HepG2 (cell line): Measurements from ENCODE around the gene SOWAHA. TPM values are rescaled to one million over a fixed set of nuclear protein-coding genes. Genes with fewer than 3 reads are reported as not detected.

Experiments
- ARID2 ChIP-seq: sonication (generic); formaldehyde crosslinking; IDR thresholded peaks from 2 replicates; pipeline ENCODE4 v1.8.1; 2022; ENCODE audit warnings: mild to moderate bottlenecking, missing genetic modification reagents, borderline replicate concordance
- HOXA7 ChIP-seq: sonication (generic); formaldehyde crosslinking; IDR thresholded peaks from 2 replicates; pipeline ENCODE4 v1.8.1; 2022; ENCODE audit warnings: mild to moderate bottlenecking, missing genetic modification reagents, moderate library complexity
- JUND ChIP-seq: sonication (generic); formaldehyde crosslinking; IDR thresholded peaks from 2 replicates; pipeline ENCODE4 v1.8.0; 2022; ENCODE audit warnings: mild to moderate bottlenecking, missing genetic modification reagents
- MYC ChIP-seq: sonication (generic); formaldehyde crosslinking; IDR thresholded peaks from 2 replicates; pipeline ENCODE4 v1.9.0; 2021; ENCODE audit warnings: missing genetic modification reagents, borderline replicate concordance
- NFE2L1 ChIP-seq: sonication (generic); formaldehyde crosslinking; IDR thresholded peaks from 2 replicates; pipeline ENCODE4 v1.4.0; 2020; ENCODE audit warnings: missing genetic modification reagents, mild to moderate bottlenecking, borderline replicate concordance
- RBAK ChIP-seq: sonication (generic); formaldehyde crosslinking; IDR thresholded peaks from 2 replicates; pipeline ENCODE4 v1.5.1; 2020; ENCODE audit warnings: mild to moderate bottlenecking, missing genetic modification reagents
- RFXANK ChIP-seq: IDR thresholded peaks from 2 replicates; pipeline ENCODE4 v1.6.1; 2016
- SATB2 ChIP-seq: sonication (generic); formaldehyde crosslinking; IDR thresholded peaks from 2 replicates; pipeline ENCODE4 v1.5.0; 2020; ENCODE audit warnings: missing genetic modification reagents
- ZBTB49 ChIP-seq: sonication (generic); formaldehyde crosslinking; IDR thresholded peaks from 2 replicates; pipeline ENCODE4 v1.4.0; 2020; ENCODE audit warnings: missing genetic modification reagents, borderline replicate concordance
- ZNF20 ChIP-seq: sonication (generic); formaldehyde crosslinking; IDR thresholded peaks from 2 replicates; pipeline ENCODE4 v1.4.0; 2020; ENCODE audit warnings: mild to moderate bottlenecking, moderate library complexity, missing genetic modification reagents
- ZNF383 ChIP-seq: sonication (generic); formaldehyde crosslinking; IDR thresholded peaks from 2 replicates; pipeline ENCODE4 v1.4.0; 2020; ENCODE audit warnings: missing genetic modification reagents, mild to moderate bottlenecking, borderline replicate concordance
- ZNF557 ChIP-seq: sonication (generic); formaldehyde crosslinking; IDR thresholded peaks from 2 replicates; pipeline ENCODE4 v1.4.0; 2020; ENCODE audit warnings: missing genetic modification reagents
- ZNF883 ChIP-seq: sonication (generic); formaldehyde crosslinking; IDR thresholded peaks from 2 replicates; pipeline ENCODE4 v1.5.1; 2020; ENCODE audit warnings: mild to moderate bottlenecking, missing genetic modification reagents; ENCODE audit errors: not compliant biosample characterization
- polyA plus RNA-seq, 8 experiments: library from polyadenylated mRNA; depleted of rRNA in 3 of 8; stranded (reverse) in 7 of 8; unstranded in 1 of 8; fragments of >200 nt; fragmentation: Illumina TruSeq in 4 of 8; extraction: Trizol in 4 of 8; gene quantifications; 2 replicates each; pipeline versions ENCODE4 v1.2.1 to v1.2.3, GENCODE V29; 2011 to 2016; ENCODE audit warnings: low read depth in 4 of 8, missing spikeins in 1 of 8, mixed read lengths in 1 of 8; ENCODE audit not compliant: insufficient read depth in 1 of 8
- total RNA-seq, 5 experiments: library from RNA; depleted of rRNA; stranded (reverse); fragments of >200 nt; fragmentation: Illumina TruSeq; extraction: Trizol; gene quantifications; 2 replicates each; pipeline ENCODE4 v1.2.3, GENCODE V29; 2016; ENCODE audit warnings: low read depth in 1 of 5
- TF ChIP-seq, protein P1 (sequence below): sonication (generic); formaldehyde crosslinking; IDR thresholded peaks from 2 replicates; pipeline ENCODE4 v1.5.0; 2020; ENCODE audit warnings: mild to moderate bottlenecking, missing genetic modification reagents, borderline replicate concordance
- TF ChIP-seq, protein P2 (sequence below): sonication (generic); formaldehyde crosslinking; IDR thresholded peaks from 2 replicates; pipeline ENCODE4 v1.4.0; 2020; ENCODE audit warnings: missing genetic modification reagents, borderline replicate concordance
- TF ChIP-seq, protein P3 (sequence below): sonication (generic); formaldehyde crosslinking; IDR thresholded peaks from 2 replicates; pipeline ENCODE4 v1.4.0; 2020; ENCODE audit warnings: missing genetic modification reagents; ENCODE audit errors: not compliant biosample characterization
- TF ChIP-seq, protein P4 (sequence below): sonication (generic); formaldehyde crosslinking; IDR thresholded peaks from 2 replicates; pipeline ENCODE4 v1.8.0; 2022; ENCODE audit warnings: mild to moderate bottlenecking, missing genetic modification reagents, moderate library complexity
- TF ChIP-seq, protein P5 (sequence below): sonication (generic); formaldehyde crosslinking; IDR thresholded peaks from 2 replicates; pipeline ENCODE4 v1.8.1; 2022; ENCODE audit warnings: mild to moderate bottlenecking, missing genetic modification reagents

Gene SOWAHA
- total and polyA plus RNA-seq, 2 of the 13 experiments (the other 11 are each of a cell fraction or from before 2014, with no cell fraction given) = 0.95 to 1.9 TPM

DNA sequence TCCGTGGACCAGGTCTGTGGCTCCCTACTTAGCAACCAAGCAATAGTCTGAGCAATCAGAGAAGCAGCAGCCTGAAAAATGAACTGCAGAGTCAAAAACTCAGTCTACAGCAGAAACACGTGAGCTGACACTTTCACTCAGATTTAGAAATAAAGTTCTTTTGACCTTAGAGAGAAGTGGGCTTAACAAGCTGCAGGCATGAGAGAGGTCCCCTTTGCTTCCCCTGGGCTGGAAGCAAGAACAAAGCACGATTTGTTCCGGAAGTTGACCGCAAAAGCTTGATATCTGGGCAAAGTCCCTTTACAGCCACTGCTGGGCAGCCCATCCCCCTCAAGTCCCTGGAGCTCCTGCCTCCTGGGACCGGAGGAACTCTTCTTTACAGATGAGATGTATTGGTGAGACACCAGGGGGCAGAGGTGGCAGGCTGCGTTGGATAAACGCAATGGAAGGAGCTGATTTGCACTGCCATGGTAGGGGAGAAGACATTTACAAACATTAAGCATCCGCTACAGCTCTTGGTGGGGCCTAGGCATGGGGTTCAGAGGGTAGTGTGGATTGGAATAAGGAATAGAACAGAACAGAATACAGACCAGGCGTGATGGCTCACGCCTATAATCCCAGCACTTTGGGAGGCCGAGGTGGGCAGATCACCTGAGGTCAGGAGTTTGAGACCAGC lies 5.8 kb upstream of the SOWAHA start (continued):
- TF ChIP-seq, protein P1, sequence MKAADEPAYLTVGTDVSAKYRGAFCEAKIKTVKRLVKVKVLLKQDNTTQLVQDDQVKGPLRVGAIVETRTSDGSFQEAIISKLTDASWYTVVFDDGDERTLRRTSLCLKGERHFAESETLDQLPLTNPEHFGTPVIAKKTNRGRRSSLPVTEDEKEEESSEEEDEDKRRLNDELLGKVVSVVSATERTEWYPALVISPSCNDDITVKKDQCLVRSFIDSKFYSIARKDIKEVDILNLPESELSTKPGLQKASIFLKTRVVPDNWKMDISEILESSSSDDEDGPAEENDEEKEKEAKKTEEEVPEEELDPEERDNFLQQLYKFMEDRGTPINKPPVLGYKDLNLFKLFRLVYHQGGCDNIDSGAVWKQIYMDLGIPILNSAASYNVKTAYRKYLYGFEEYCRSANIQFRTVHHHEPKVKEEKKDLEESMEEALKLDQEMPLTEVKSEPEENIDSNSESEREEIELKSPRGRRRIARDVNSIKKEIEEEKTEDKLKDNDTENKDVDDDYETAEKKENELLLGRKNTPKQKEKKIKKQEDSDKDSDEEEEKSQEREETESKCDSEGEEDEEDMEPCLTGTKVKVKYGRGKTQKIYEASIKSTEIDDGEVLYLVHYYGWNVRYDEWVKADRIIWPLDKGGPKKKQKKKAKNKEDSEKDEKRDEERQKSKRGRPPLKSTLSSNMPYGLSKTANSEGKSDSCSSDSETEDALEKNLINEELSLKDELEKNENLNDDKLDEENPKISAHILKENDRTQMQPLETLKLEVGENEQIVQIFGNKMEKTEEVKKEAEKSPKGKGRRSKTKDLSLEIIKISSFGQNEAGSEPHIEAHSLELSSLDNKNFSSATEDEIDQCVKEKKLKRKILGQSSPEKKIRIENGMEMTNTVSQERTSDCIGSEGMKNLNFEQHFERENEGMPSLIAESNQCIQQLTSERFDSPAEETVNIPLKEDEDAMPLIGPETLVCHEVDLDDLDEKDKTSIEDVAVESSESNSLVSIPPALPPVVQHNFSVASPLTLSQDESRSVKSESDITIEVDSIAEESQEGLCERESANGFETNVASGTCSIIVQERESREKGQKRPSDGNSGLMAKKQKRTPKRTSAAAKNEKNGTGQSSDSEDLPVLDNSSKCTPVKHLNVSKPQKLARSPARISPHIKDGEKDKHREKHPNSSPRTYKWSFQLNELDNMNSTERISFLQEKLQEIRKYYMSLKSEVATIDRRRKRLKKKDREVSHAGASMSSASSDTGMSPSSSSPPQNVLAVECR = peak; percentile 68; the same call in 1 of the 2 replicates
- TF ChIP-seq MYC (CRISPR knock-in tag) (peak; percentile 71; the same call in 1 of the 2 replicates), ZNF557 (no peak), ZNF883 (CRISPR knock-in tag) (no peak), NFE2L1 (CRISPR knock-in tag) (no peak), ARID2 (CRISPR knock-in tag) (peak; percentile 84; the same call in 1 of the 2 replicates), ZNF20 (CRISPR knock-in tag) (no peak), ZBTB49 (CRISPR knock-in tag) (no peak), HOXA7 (CRISPR knock-in tag) (no peak), JUND (CRISPR knock-in tag) (no peak), SATB2 (CRISPR knock-in tag) (no peak), ZNF383 (CRISPR knock-in tag) (no peak), RFXANK (CRISPR knock-in tag) (peak; percentile 64; the same call in 1 of the 2 replicates), RBAK (0 out of 2 replicates have a peak, but pooled peaks have one; percentile 39)
- TF ChIP-seq, protein P2, sequence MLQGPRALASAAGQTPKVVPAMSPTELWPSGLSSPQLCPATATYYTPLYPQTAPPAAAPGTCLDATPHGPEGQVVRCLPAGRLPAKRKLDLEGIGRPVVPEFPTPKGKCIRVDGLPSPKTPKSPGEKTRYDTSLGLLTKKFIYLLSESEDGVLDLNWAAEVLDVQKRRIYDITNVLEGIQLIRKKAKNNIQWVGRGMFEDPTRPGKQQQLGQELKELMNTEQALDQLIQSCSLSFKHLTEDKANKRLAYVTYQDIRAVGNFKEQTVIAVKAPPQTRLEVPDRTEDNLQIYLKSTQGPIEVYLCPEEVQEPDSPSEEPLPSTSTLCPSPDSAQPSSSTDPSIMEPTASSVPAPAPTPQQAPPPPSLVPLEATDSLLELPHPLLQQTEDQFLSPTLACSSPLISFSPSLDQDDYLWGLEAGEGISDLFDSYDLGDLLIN = no peak
- TF ChIP-seq, protein P3, sequence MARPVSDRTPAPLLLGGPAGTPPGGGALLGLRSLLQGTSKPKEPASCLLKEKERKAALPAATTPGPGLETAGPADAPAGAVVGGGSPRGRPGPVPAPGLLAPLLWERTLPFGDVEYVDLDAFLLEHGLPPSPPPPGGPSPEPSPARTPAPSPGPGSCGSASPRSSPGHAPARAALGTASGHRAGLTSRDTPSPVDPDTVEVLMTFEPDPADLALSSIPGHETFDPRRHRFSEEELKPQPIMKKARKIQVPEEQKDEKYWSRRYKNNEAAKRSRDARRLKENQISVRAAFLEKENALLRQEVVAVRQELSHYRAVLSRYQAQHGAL (CRISPR knock-in tag) = no peak
- TF ChIP-seq, protein P4, sequence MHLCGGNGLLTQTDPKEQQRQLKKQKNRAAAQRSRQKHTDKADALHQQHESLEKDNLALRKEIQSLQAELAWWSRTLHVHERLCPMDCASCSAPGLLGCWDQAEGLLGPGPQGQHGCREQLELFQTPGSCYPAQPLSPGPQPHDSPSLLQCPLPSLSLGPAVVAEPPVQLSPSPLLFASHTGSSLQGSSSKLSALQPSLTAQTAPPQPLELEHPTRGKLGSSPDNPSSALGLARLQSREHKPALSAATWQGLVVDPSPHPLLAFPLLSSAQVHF (CRISPR knock-in tag) = no peak
- TF ChIP-seq, protein P5, sequence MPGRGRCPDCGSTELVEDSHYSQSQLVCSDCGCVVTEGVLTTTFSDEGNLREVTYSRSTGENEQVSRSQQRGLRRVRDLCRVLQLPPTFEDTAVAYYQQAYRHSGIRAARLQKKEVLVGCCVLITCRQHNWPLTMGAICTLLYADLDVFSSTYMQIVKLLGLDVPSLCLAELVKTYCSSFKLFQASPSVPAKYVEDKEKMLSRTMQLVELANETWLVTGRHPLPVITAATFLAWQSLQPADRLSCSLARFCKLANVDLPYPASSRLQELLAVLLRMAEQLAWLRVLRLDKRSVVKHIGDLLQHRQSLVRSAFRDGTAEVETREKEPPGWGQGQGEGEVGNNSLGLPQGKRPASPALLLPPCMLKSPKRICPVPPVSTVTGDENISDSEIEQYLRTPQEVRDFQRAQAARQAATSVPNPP (CRISPR knock-in tag) = no peak; the same call in 1 of the 2 replicates
